B cell (primary cell): Measurements from ENCODE around the gene OR2G2. TPM values are rescaled to one million over a fixed set of nuclear protein-coding genes. Genes with fewer than 3 reads are reported as not detected.
A peak's percentile ranks its signal among the peaks of the same experiment; 100 is the strongest.

Experiments
- ATAC-seq: fragments of 200-7000 bp; cut with Tn5 transposase; one replicate; pipeline ENCODE4 v1.10.0; 2021; ENCODE audit warnings: low read depth, mild to moderate bottlenecking, moderate number of reproducible peaks, moderate library complexity
- CTCF ChIA-PET: fragments of 350-600 bp; sonication (Branson Sonifier 250); formaldehyde crosslinking; loops from one replicate; lab custom pipeline; 2021; ENCODE audit warnings: antibody characterized with exemption, inconsistent platforms; lab: Charles Lee
- POLR2A ChIA-PET: fragments of 350-600 bp; sonication (Branson Sonifier 250); formaldehyde crosslinking; loops from one replicate; lab custom pipeline; 2021; ENCODE audit warnings: antibody characterized with exemption; lab: Charles Lee
- DNase-seq: peaks from one replicate; pipeline ENCODE4 v3.0.0; 2013
- H2AFZ ChIP-seq: 2 replicates; pipeline ENCODE4 v1.6.1; 2012; ENCODE audit warnings: mild to moderate bottlenecking, low read depth, low read length; ENCODE audit not compliant: insufficient read depth, poor library complexity, severe bottlenecking
- H3K27ac ChIP-seq, 2 donors: 1 replicate in 1 of 2; 2 replicates in 1 of 2; pipeline ENCODE4 v1.5.1; 2012 to 2013; ENCODE audit warnings: low read length in 2 of 2, mild to moderate bottlenecking in 2 of 2, moderate library complexity in 1 of 2
- H3K27me3 ChIP-seq, 4 experiments: fragments of 200-600 bp in 1 of 4; sonication (generic) in 1 of 4; replicated peaks in 1 of 4; 1 replicate in 2 of 4; 2 replicates in 2 of 4; pipeline versions ENCODE4 v1.6.1 to v1.7.0; 2013 to 2016; ENCODE audit warnings: low read length in 3 of 4, mild to moderate bottlenecking in 2 of 4, mixed read lengths in 1 of 4, moderate library complexity in 1 of 4; ENCODE audit not compliant: insufficient read depth in 4 of 4, control insufficient read depth in 3 of 4; ENCODE audit errors: control extremely low read depth in 1 of 4
- H3K36me3 ChIP-seq, 2 experiments: replicated peaks in 1 of 2; 1 replicate in 1 of 2; 2 replicates in 1 of 2; pipeline versions ENCODE4 v1.6.1 to v1.7.1; 2013; ENCODE audit warnings: low read length in 1 of 2; ENCODE audit not compliant: insufficient read depth in 2 of 2, control insufficient read depth in 1 of 2; ENCODE audit errors: control extremely low read depth in 1 of 2, extremely low read depth in 1 of 2
- H3K4me1 ChIP-seq, 2 donors: fragments of 200-600 bp in 1 of 2; sonication (generic) in 1 of 2; 1 replicate in 1 of 2; 2 replicates in 1 of 2; pipeline versions ENCODE4 v1.5.1 to v1.6.1; 2013 to 2017; ENCODE audit warnings: low read length in 2 of 2; ENCODE audit not compliant: control insufficient read depth in 2 of 2, insufficient read depth in 2 of 2
- H3K4me2 ChIP-seq: replicated peaks from 2 replicates; pipeline ENCODE3; 2012; ENCODE audit warnings: mild to moderate bottlenecking, low read depth, low read length; ENCODE audit not compliant: poor library complexity, severe bottlenecking
- H3K4me3 ChIP-seq, 5 experiments: fragments of 200-600 bp in 1 of 5; sonication (generic) in 1 of 5; 1 replicate in 3 of 5; 2 replicates in 2 of 5; pipeline versions ENCODE4 v1.5.1 to v1.7.0; 2011 to 2016; ENCODE audit warnings: low read length in 4 of 5, mild to moderate bottlenecking in 4 of 5, low read depth in 2 of 5, control low read depth in 1 of 5, moderate library complexity in 1 of 5; ENCODE audit not compliant: insufficient read depth in 1 of 5; ENCODE audit errors: control extremely low read depth in 1 of 5, extremely low read depth in 1 of 5
- H3K79me2 ChIP-seq: fragments of 200-600 bp; sonication (generic); one replicate; pipeline ENCODE4 v1.6.0; 2016; ENCODE audit warnings: low read length; ENCODE audit not compliant: control insufficient read depth, insufficient read depth
- H3K9ac ChIP-seq: fragments of 200-600 bp; sonication (generic); 2 replicates; pipeline ENCODE4 v1.6.1; 2017; ENCODE audit warnings: mild to moderate bottlenecking, low read length, moderate library complexity
- H3K9me3 ChIP-seq, 3 donors: one replicate each; pipeline versions ENCODE4 v1.6.1 to v1.7.1; 2013; ENCODE audit warnings: low read length in 2 of 3; ENCODE audit not compliant: control insufficient read depth in 2 of 3, insufficient read depth in 1 of 3; ENCODE audit errors: control extremely low read depth in 1 of 3
- H4K20me1 ChIP-seq: 2 replicates; pipeline ENCODE4 v1.6.0; 2012; ENCODE audit warnings: mild to moderate bottlenecking, low read length; ENCODE audit not compliant: insufficient read depth, control insufficient read depth, poor library complexity, severe bottlenecking
- H3K27ac Mint-ChIP-seq: one replicate; pipeline ENCODE4 v1.8.0; 2021; ENCODE audit warnings: mixed read lengths
- H3K27me3 Mint-ChIP-seq: one replicate; pipeline ENCODE4 v1.8.0; 2021; ENCODE audit warnings: mixed read lengths
- H3K4me1 Mint-ChIP-seq: one replicate; pipeline ENCODE4 v1.8.0; 2021; ENCODE audit warnings: mixed read lengths
- H3K4me3 Mint-ChIP-seq: one replicate; pipeline ENCODE4 v1.8.0; 2021; ENCODE audit warnings: mixed read lengths
- H3K9me3 Mint-ChIP-seq: one replicate; pipeline ENCODE4 v1.8.0; 2022; ENCODE audit warnings: mixed read lengths; ENCODE audit not compliant: insufficient read depth
- CTCF ChIP-seq: fragments of 200-600 bp; IDR thresholded peaks from one replicate; pipeline ENCODE4 v1.8.0; 2022; ENCODE audit warnings: antibody characterized with exemption, mild to moderate bottlenecking
- EZH2 ChIP-seq: IDR thresholded peaks from 2 replicates; pipeline ENCODE4 v1.6.1; 2012; ENCODE audit warnings: borderline replicate concordance, low read depth, mild to moderate bottlenecking, moderate library complexity, low read length; ENCODE audit not compliant: insufficient read depth, poor library complexity, severe bottlenecking
- WGBS: methylation state at CpG from one replicate; pipeline ENCODE4 v1.1.5; 2013; ENCODE audit warnings: missing lambda C conversion rate; ENCODE audit not compliant: insufficient coverage; 5-methylcytosine and 5-hydroxymethylcytosine counted together
- intact Hi-C: fragments of 100-400 bp; cut with micrococcal nuclease; formaldehyde crosslinking; loops from one replicate; pipeline ENCODE4 v1.10.0; 2022
- polyA plus RNA-seq: library from polyadenylated mRNA; depleted of rRNA; stranded (reverse); fragments of >200 nt; gene quantifications from 2 replicates; pipeline ENCODE4 v1.2.3, GENCODE V29; 2012
- total RNA-seq, 2 donors: library from RNA; stranded (reverse); fragments of 120-200 nt in 1 of 2; gene quantifications; 1 replicate in 1 of 2; 2 replicates in 1 of 2; pipeline versions ENCODE4 v1.2.3 to v1.2.4, GENCODE V29; 2013 to 2022

Gene OR2G2
- total and polyA plus RNA-seq, 2 donors (not counting 1 experiment from before 2014, with no cell fraction given): not detected

- no peak for TF ChIP-seq CTCF
- TF ChIP-seq EZH2: no peak
- ChIA-PET CTCF (no interaction called here), POLR2A (no interaction called here)
- H3K4me2 ChIP-seq: no peak overlapping the region
- Mint-ChIP-seq H3K4me3 (no peak overlapping the region), H3K27ac (no peak overlapping the region), H3K9me3 (peaks cover 2% of the 10 kb centered on the region), H3K4me1 (peaks cover 4% of the 10 kb centered on the region), H3K27me3 (peaks cover 24% of the 10 kb centered on the region)
- no peak for ATAC-seq
- H3K27ac ChIP-seq: no peak overlapping the region
- intact Hi-C loops: no loop called here
- no peaks in the 10 kb centered on the region for H3K9me3 ChIP-seq
- no peak overlapping the region for H3K4me3 ChIP-seq
- H3K79me2 ChIP-seq: no peaks in the 10 kb centered on the region
- no peak overlapping the region for H2AFZ ChIP-seq
- H3K9ac ChIP-seq: no peak overlapping the region
- H3K27me3 ChIP-seq: peaks cover 0 to 5% (median 0%) of the 10 kb centered on the region in 4 experiments
- WGBS: 92% methylated on average over 3 of the region's 6 CpGs
- DNase-seq: no peak
- H3K4me1 ChIP-seq: peaks cover 2 to 3% of the 10 kb centered on the region in 2 donors
- no peaks in the 10 kb centered on the region for H4K20me1 ChIP-seq
- H3K36me3 ChIP-seq: no peaks in the 10 kb centered on the region
Measured at GRCh38 chr1:247539215-247539614, 48.9 kb upstream of the OR2G2 start.

GRCh38 chr1:247540581-247540980 lies 47.6 kb upstream of the OR2G2 start:
- Mint-ChIP-seq H3K4me1 (peaks cover 4% of the 10 kb centered on the region), H3K27me3 (peaks cover 24% of the 10 kb centered on the region), H3K4me3 (no peak overlapping the region), H3K27ac (no peak overlapping the region), H3K9me3 (peaks cover 2% of the 10 kb centered on the region)
- Histone ChIP-seq H3K4me1 (peaks cover 2 to 3% of the 10 kb centered on the region in 2 donors), H3K9ac (no peak overlapping the region), H3K27ac (no peak overlapping the region), H3K9me3 (no peaks in the 10 kb centered on the region), H4K20me1 (no peaks in the 10 kb centered on the region), H2AFZ (peak overlapping the region; percentile 17), H3K79me2 (no peaks in the 10 kb centered on the region), H3K4me2 (no peak overlapping the region), H3K27me3 (peaks cover 0 to 5% (median 0%) of the 10 kb centered on the region in 4 experiments), H3K4me3 (no peak overlapping the region), H3K36me3 (no peaks in the 10 kb centered on the region)
- intact Hi-C loops: no loop called here
- DNase-seq (no peak), ATAC-seq (no peak)
- WGBS: 23% methylated on average over 2 of the region's 7 CpGs
- POLR2A ChIA-PET: no interaction called here
- CTCF ChIA-PET: no interaction called here
- TF ChIP-seq EZH2 (no peak), CTCF (no peak)
